NB4 (cell line): ENCODE results near the gene SELPLG.
"Not testable (repeated sequence)": the region's sequence is repeated elsewhere in the genome, so short reads cannot be mapped to it uniquely, and the experiment has no call there.

Experiments used
- POLR2A ChIP-seq: IDR thresholded peaks from 2 replicates; pipeline ENCODE4 v1.6.1; 2011; ENCODE audit warnings: mild to moderate bottlenecking; ENCODE audit not compliant: insufficient read length; ENCODE audit errors: extremely low read depth
- TF ChIP-seq, protein P1 (sequence below): IDR thresholded peaks from one replicate; pipeline ENCODE4 v1.5.1; 2012; ENCODE audit warnings: low read depth, low read length

DNA sequence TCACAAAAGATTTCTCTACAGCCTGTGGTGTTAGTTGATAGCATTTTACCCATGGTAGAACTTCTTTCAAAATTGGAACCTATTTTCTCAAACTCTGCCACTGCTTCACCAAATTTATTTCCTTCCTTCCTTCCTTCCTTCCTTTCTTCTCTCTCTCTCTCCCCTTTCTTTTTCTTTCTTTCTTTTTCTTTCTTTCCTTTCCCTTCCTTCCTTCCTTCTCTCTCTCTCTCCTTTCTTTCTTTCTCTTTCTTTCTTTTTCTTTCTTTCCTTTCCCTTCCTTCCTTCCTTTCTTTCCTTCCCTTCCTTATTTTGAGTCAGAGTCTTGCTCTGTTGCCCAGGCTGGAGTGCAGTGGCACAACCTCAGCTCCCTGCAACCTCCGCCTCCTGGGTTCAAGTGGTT is 59.4 kb downstream of the SELPLG start:
- TF ChIP-seq, protein P1, sequence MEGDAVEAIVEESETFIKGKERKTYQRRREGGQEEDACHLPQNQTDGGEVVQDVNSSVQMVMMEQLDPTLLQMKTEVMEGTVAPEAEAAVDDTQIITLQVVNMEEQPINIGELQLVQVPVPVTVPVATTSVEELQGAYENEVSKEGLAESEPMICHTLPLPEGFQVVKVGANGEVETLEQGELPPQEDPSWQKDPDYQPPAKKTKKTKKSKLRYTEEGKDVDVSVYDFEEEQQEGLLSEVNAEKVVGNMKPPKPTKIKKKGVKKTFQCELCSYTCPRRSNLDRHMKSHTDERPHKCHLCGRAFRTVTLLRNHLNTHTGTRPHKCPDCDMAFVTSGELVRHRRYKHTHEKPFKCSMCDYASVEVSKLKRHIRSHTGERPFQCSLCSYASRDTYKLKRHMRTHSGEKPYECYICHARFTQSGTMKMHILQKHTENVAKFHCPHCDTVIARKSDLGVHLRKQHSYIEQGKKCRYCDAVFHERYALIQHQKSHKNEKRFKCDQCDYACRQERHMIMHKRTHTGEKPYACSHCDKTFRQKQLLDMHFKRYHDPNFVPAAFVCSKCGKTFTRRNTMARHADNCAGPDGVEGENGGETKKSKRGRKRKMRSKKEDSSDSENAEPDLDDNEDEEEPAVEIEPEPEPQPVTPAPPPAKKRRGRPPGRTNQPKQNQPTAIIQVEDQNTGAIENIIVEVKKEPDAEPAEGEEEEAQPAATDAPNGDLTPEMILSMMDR: not testable (repeated sequence)
- not testable (repeated sequence) for TF ChIP-seq POLR2A
